Ovary (tissue), 10 donors: ENCODE measurements around the gene CASP3. TPM values are rescaled to one million over a fixed set of nuclear protein-coding genes. Genes with fewer than 3 reads are reported as not detected.

Experiments used
- DNase-seq, 5 donors: peaks; one replicate each; pipeline ENCODE4 v3.0.0-alpha.2; 2019 to 2020
- H3K27ac ChIP-seq, 2 donors: fragments of 200-600 bp; one replicate each; pipeline versions ENCODE4 v1.5.1 to v1.8.0; 2019 to 2022
- H3K27me3 ChIP-seq: fragments of 200-600 bp; one replicate; pipeline ENCODE4 v1.8.0; 2022
- H3K36me3 ChIP-seq: fragments of 200-600 bp; sonication (generic); one replicate; pipeline ENCODE4 v1.5.1; 2019
- H3K4me1 ChIP-seq: one replicate; pipeline ENCODE4 v1.8.1; 2013; ENCODE audit warnings: mild to moderate bottlenecking, moderate library complexity; ENCODE audit not compliant: insufficient read depth
- H3K4me3 ChIP-seq: fragments of 200-600 bp; sonication (generic); one replicate; pipeline ENCODE4 v1.5.1; 2017
- H3K9me3 ChIP-seq, 2 donors: fragments of 200-600 bp in 1 of 2; sonication (generic) in 1 of 2; one replicate each; pipeline versions ENCODE4 v1.5.1 to v1.8.1; 2013 to 2019; ENCODE audit warnings: mild to moderate bottlenecking in 1 of 2, moderate library complexity in 1 of 2
- EP300 ChIP-seq: sonication (generic); formaldehyde crosslinking; IDR thresholded peaks from one replicate; pipeline ENCODE4 v1.6.1; 2017; ENCODE audit warnings: antibody characterized with exemption
- POLR2A ChIP-seq: fragments of 450-650 bp; IDR thresholded peaks from one replicate; pipeline ENCODE4 v1.6.1; 2017; ENCODE audit warnings: antibody characterized with exemption, mild to moderate bottlenecking, moderate library complexity
- WGBS, 3 donors: extraction: QIAGEN DNeasy Blood & Tissue Kit in 1 of 3; methylation state at CpG; one replicate each; pipeline versions ENCODE4 v1.1.5 to v1.1.7; 2013 to 2017; 5-methylcytosine and 5-hydroxymethylcytosine counted together
- intact Hi-C, 4 donors: fragments of 100-400 bp; cut with DNase I; formaldehyde crosslinking; loops; one replicate each; pipeline versions ENCODE4 v1.11.0 to v1.15.1; 2022 to 2023
- long read RNA-seq, 3 donors: library from polyadenylated mRNA in 2 of 3; unstranded in 2 of 3; transcript quantifications; one replicate each; pipeline ENCODE4 v2.0.0 and lab custom pipeline, GENCODE V29; 2021 to 2026
- polyA plus RNA-seq, 2 donors: library from polyadenylated mRNA; stranded (reverse); fragments of 200-250 nt in 1 of 2; fragments of 350-450 nt in 1 of 2; fragmentation: Illumina TruSeq in 1 of 2; extraction: RNeasy Lipid Tissue Mini Kit (QIAGEN cat#74804) in 1 of 2; gene quantifications; one replicate each; pipeline ENCODE4 v1.2.3, GENCODE V29; 2013 to 2014
- total RNA-seq, 7 donors: library from RNA; depleted of rRNA in 2 of 7; stranded (reverse); fragments of >200 nt in 2 of 7; fragmentation: NEBNext Ultra II Directional in 3 of 7; extraction: Animal tissue kit (Norgen Biotek cat#: 25700) in 3 of 7; gene quantifications; one replicate each; pipeline versions ENCODE4 v1.1.0 to v1.2.4, GENCODE V29; 2016 to 2023
- TF ChIP-seq, protein P1 (sequence below), 3 donors: fragments of 450-650 bp in 2 of 3; fragments of 200-600 bp in 1 of 3; IDR thresholded peaks; one replicate each; pipeline versions ENCODE4 v1.5.1 to v1.8.0; 2016 to 2022; ENCODE audit warnings: antibody characterized with exemption in 3 of 3, mild to moderate bottlenecking in 1 of 3
- donor health status: DM: no; HTN: no; CAD: no; lungs with moderate emphysema.
- donor health status: DM: no; HTN: no; CAD: no.
- donor health status: Bipolar disorder and iron deficiency.
- donor health status: DM: yes; HTN: yes; CAD: no.
- donor health status: DM: no; HTN: no; CAD: no.
- donor health status: DM: yes; HTN: yes; CAD: no.

Gene CASP3
- total RNA-seq: 10 to 100 TPM; 10.2 to 14.0 (median 11.7) TPM
- polyA plus RNA-seq: 10 to 100 TPM in 1 of 2 donors, 1 to 10 TPM in 1; 8.9 to 13.6 TPM
- long read RNA-seq, donor 1, transcript CASP3-206 (7 exons, 2,540 nt): major isoform, 30 of 43 reads
- long read RNA-seq, donor 1, transcript CASP3-201 (8 exons, 2,673 nt): minor isoform, 7 of 43 reads
- long read RNA-seq, donor 1, partial matches to known transcripts: 1 of 43 reads
- long read RNA-seq, donor 1, other reads (novel, unspliced or antisense): 2 of 43 reads
- long read RNA-seq, donor 2, transcript CASP3-206 (7 exons, 2,540 nt): major isoform, 10 of 12 reads
- long read RNA-seq, donor 2, partial matches to known transcripts: 0 of 12 reads
- long read RNA-seq, donor 2, other reads (novel, unspliced or antisense): 0 of 12 reads
- long read RNA-seq, donor 3, transcript CASP3-201 (8 exons, 2,673 nt): major isoform, 14 of 18 reads
- long read RNA-seq, donor 3, partial matches to known transcripts: 2 of 18 reads
- long read RNA-seq, donor 3, other reads (novel, unspliced or antisense): 0 of 18 reads

GRCh38 chr4:184649026-184649970 lies at the start of gene CASP3, which contains the start of gene PRIMPOL:
Gene CASP3, minus strand, starts transcription at chr4:184649447. Its CDS starts 10,994 bp downstream, at chr4:184638453.
Gene PRIMPOL, plus strand, starts transcription at chr4:184649738. Its CDS starts 7,403 bp downstream, at chr4:184657141.
- intact Hi-C loops: loop anchor here in 2 of 4 donors (5.0 to 10.0 kb wide), 2 partner anchors 362 to 384 kb away; no protein-coding TSS in a partner anchor
- TF ChIP-seq, protein P1, sequence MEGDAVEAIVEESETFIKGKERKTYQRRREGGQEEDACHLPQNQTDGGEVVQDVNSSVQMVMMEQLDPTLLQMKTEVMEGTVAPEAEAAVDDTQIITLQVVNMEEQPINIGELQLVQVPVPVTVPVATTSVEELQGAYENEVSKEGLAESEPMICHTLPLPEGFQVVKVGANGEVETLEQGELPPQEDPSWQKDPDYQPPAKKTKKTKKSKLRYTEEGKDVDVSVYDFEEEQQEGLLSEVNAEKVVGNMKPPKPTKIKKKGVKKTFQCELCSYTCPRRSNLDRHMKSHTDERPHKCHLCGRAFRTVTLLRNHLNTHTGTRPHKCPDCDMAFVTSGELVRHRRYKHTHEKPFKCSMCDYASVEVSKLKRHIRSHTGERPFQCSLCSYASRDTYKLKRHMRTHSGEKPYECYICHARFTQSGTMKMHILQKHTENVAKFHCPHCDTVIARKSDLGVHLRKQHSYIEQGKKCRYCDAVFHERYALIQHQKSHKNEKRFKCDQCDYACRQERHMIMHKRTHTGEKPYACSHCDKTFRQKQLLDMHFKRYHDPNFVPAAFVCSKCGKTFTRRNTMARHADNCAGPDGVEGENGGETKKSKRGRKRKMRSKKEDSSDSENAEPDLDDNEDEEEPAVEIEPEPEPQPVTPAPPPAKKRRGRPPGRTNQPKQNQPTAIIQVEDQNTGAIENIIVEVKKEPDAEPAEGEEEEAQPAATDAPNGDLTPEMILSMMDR (IDR thresholded peaks at IDR 0.05): peak in 2 of 3 donors; percentile 15 to 29
- TF ChIP-seq EP300 (no peak), POLR2A (peak; percentile 80)
- no peaks in the 10 kb centered on the region for H3K27me3 ChIP-seq
- no peaks in the 10 kb centered on the region for H3K9me3 ChIP-seq
- peak within 1 kb of the TSS; percentile 65 for H3K4me3 ChIP-seq
- H3K27ac ChIP-seq: peak within 1 kb of the TSS; percentile 92 to 93
- DNase-seq: peak; percentile 96 to 99 (median 97)
- WGBS, 3 donors: 1% methylated on average over 67 to 90 of the region's 90 CpGs
- H3K36me3 ChIP-seq: no peaks in the 10 kb centered on the region
- peaks cover 4% of the 10 kb centered on the region for H3K4me1 ChIP-seq

DNA sequence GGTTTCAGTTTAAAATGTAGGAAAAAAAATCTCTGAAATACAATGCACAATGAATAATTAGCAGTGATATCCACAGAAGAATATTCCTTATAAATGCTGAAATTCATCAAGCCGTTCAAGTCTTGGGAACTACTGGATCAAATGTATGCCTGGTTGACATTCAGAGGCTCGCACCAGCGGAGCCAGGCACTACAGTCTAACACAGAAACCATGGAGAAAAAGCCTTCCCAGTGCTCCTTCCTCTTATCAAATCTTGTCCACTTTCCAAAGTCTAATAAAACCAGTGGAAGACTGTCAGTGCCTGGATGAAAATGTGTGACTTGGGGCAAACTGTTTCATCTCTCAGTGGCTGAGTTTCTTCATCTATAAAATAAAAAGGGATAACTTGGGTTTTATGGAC lies 48.7 kb upstream of the CASP3 start:
- no peaks in the 10 kb centered on the region for H3K4me1 ChIP-seq
- H3K9me3 ChIP-seq: no peaks in the 10 kb centered on the region
- TF ChIP-seq EP300: no peak
- no peak for TF ChIP-seq POLR2A
- TF ChIP-seq, protein P1 (IDR thresholded peaks at IDR 0.05): no peak
- DNase-seq: no peak
- intact Hi-C loops: no loop called here
- H3K36me3 ChIP-seq: no peaks in the 10 kb centered on the region
- 76 to 93% (median 90%) methylated on average over 3 of the region's 3 CpGs for WGBS, 3 donors
- no peaks in the 10 kb centered on the region for H3K27me3 ChIP-seq
- no peak overlapping the region for H3K27ac ChIP-seq
- no peak overlapping the region for H3K4me3 ChIP-seq

- TF ChIP-seq, protein P1 (IDR thresholded peaks at IDR 0.05): no peak
- TF ChIP-seq EP300: no peak
- no peak for TF ChIP-seq POLR2A
- H3K27ac ChIP-seq: no peak overlapping the region
- no peak for DNase-seq
- 45 to 56% (median 54%) methylated on average over 3 of the region's 3 CpGs for WGBS, 3 donors
- no peaks in the 10 kb centered on the region for H3K27me3 ChIP-seq
- H3K36me3 ChIP-seq: no peaks in the 10 kb centered on the region
- H3K9me3 ChIP-seq: no peaks in the 10 kb centered on the region
- intact Hi-C loops: no loop called here
- H3K4me1 ChIP-seq: no peaks in the 10 kb centered on the region
- H3K4me3 ChIP-seq: no peak overlapping the region
Observed at GRCh38 chr4:184695178-184695896, 46.1 kb upstream of the CASP3 start.
